Fibroblast of pulmonary artery (primary cell): ENCODE measurements around the gene CCL4L2.
"Not testable (repeated sequence)": the region's sequence is repeated elsewhere in the genome, so short reads cannot be mapped to it uniquely, and the experiment has no call there.

Source experiments
- DNase-seq: peaks from one replicate; pipeline ENCODE4 v3.0.0-alpha.2; 2010; ENCODE audit warnings: low read depth
- H3K4me3 ChIP-seq: replicated peaks from 2 replicates; pipeline ENCODE4 v1.5.1; 2011; ENCODE audit warnings: low read depth, mild to moderate bottlenecking, control low read depth, low read length, moderate library complexity
- CTCF ChIP-seq: IDR thresholded peaks from 2 replicates; pipeline ENCODE4 v1.5.1; 2011; ENCODE audit warnings: mild to moderate bottlenecking, control low read depth, low read length, inconsistent platforms; ENCODE audit errors: missing control alignments

CCL4L2 gene

DNA sequence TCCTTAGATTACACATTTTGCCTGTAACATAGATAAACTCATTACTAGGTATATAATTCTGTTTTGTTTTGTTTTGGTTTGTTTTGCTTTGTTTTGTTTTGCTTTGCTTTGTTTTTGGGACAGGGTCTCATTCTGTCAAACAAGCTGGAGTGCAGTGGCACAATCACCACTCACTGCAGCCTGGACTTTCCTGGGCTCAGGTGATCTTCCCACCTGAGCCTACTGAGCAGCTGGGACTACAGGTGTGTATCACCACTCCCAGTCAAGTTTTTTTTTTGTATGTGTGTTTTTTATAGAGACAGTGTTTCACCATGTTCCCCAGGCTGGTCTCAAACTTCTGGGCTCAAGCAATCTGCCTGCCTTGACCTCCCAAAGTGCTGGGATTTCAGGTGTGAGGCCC, 1.3 kb upstream of the CCL4L2 start:
- no peak for TF ChIP-seq CTCF
- DNase-seq: no peak
- H3K4me3 ChIP-seq: no peak overlapping the region

DNA sequence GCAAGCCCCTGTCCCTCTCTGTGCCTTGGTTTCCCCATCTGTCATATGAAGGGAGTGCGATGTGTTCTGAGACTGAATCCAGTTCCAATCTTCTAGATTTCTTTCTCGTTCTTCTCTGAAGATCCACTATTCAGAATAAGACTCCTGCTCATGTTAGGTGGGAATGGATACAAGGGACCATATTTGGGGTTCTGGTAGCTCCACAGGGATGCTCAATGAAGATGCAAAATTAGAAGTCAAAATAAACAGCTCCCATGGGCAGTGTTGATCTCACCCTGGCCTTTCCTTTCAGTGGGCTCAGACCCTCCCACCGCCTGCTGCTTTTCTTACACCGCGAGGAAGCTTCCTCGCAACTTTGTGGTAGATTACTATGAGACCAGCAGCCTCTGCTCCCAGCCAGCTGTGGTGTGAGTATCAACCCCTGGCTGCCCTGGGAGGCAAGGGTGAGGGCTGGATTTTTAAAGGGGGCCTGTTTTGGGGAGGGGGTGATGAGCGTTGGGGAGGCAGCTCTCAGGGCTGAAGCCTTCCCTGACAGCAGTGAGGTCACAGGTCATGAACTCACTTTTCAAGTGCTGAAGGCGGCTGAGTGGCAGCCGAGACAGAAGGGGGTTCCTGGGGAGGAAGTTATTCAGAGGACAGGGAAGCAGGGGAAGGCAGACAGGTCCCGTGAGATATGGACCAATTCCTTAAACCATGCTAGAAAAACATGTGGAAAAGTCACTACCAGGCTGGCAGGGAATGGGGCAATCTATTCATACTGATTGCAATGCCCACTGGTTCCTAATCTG, 815 bp downstream of the CCL4L2 start:
- H3K4me3 ChIP-seq: not testable (repeated sequence)

DNA sequence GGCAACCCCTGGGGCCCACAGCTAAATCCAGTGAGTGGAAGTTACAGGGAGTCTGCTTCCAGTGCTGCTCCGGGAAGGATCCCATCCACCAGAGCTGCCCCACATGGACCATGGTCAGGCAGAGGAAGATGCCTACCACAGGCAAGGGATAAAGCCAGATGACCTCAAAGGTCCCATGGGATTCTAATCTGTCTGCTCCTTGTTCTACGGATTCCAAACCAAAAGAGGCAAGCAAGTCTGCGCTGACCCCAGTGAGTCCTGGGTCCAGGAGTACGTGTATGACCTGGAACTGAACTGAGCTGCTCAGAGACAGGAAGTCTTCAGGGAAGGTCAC, 1.4 kb downstream of the CCL4L2 start:
- no peak for DNase-seq
- H3K4me3 ChIP-seq: no peak overlapping the region
- TF ChIP-seq CTCF: no peak

More for the DNA sequence above, 815 bp downstream of the CCL4L2 start:
- DNase-seq: not testable (repeated sequence)

DNA sequence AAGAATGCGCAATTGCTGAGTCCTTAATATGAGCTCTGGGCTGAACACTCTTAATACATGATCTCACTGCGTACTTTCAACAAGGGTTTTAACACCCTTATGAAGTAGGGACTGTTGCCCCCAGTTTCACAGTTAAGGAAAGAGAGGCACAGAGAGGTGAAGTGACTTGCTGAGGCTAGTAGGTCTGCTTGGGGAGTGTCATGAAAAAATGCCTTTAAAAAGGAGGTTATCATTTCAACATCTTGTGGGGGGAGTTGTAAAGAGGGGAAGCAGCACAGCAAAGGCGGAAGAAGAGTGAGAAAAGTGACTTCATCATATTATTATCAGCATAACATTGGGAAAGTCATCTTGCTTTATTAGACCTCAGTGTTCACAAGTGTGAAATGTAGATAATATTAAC, 2.1 kb downstream of the CCL4L2 start:
- no peak overlapping the region for H3K4me3 ChIP-seq
- TF ChIP-seq CTCF: no peak
- DNase-seq: no peak

- no peak for TF ChIP-seq CTCF
- no peak overlapping the region for H3K4me3 ChIP-seq
- no peak for DNase-seq
Observed at GRCh38 chr17:36213695-36214094, 2.8 kb downstream of the CCL4L2 start.

GRCh38 chr17:36214918-36215317, 4.1 kb downstream of the CCL4L2 start:
- DNase-seq: no peak
- no peak for TF ChIP-seq CTCF

GRCh38 chr17:36215406-36216308, 4.8 kb downstream of the CCL4L2 start:
- H3K4me3 ChIP-seq, DNase-seq: not testable (repeated sequence)

More at GRCh38 chr17:36214918-36215317, 4.1 kb downstream of the CCL4L2 start:
- H3K4me3 ChIP-seq: no peak overlapping the region

DNA sequence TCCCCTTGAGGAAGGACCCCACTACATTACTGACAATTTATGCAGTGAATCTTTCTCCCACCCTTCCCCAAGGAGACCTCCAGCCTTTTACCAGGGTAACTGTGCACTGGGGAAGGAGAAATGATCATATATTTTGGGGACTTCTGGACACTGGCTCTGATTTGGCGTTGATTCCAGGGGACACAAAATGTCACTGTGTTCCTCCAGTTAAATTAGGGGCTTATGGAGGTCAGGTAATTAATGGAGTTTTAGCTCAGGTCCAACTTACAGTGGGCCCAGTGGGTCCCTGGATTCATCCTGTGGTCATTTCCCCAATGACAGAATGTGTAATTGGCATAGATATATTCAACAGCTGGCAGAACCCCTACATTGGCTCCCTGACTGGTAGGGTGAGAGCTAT, 8.7 kb downstream of the CCL4L2 start:
- H3K4me3 ChIP-seq: not testable (repeated sequence)

DNA sequence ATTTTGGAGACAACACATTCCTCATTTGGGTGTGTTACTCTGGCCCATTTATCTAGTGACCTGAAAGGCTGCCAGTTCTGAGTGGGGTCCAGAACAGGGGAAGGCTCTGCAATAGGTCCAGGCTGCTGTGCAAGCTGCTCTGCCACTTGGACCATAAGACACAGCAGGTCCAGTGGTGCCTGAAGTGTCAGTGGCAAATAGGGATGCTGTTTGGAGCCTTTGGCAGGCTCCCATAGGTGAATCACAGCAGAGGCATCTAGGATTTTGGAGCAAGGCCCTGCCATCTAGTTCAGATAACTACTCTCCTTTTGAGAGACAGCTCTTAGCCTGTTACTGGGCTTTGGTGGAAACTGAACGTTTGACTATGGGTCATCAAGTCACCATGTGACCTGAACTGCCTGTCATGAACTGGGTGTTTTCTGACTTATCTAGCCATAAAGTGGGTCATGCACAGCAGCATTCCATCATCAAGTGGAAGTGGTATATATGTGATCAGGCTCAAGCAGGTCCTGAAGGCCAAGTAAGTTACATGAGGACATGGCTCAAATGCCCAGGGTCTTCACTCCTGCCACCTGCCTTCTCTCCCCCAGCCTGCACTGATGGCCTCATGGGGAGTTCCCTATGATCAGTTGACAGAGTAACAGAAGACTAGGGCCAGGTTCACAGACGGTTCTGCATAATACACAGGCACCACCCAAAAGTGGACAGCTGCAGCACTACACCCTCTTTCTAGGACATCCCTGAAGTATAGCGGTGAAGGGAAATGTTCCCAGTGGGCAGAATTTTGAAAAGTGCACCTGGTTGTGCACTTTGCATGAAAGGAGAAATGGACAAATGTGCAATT, 10.1 kb downstream of the CCL4L2 start:
- not testable (repeated sequence) for DNase-seq, H3K4me3 ChIP-seq

More for the DNA sequence above, 8.7 kb downstream of the CCL4L2 start:
- not testable (repeated sequence) for DNase-seq

DNA sequence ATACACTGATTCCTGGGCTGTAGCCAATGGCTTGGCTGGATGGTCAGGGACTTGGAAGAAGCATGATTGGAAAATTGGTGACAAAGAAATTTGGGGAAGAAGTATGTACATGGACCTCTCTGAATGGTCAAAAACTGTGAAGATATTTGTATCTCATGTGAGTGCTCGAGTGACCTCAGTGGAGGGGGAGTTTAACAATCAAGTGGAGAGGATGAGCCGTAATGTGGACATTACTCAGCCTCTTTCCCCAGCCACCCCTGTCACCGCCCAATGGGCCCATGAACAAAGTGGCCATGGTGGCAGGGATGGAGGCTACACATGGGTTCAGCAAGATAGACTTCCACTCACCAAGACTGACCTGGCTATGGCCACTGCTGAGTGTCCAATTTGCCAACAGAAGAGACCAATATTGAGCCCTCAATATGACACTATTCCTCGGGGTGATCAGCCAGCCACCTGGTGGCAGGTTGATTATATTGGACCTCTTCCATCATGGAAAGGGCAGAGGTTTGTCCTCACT, 10.8 kb downstream of the CCL4L2 start:
- H3K4me3 ChIP-seq, DNase-seq: not testable (repeated sequence)

DNA sequence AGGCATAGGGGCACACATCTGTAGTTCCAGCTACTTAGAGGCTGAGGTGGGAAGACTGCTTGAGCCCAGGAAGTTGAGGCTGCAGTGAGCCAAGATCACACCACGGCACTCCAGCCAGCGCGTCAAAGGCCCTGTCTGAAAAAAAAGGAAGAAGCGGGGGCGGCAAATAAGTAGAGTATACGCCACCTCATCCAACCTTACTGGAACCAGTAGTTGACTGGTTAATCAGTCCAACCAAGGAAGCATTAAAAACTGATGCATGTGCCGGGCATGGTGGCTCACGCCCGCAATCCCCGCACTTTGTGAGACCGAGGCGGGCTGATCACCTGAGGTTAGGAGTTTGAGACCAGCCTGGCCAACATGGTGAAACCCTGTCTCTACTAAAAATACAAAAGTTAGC, 12.1 kb downstream of the CCL4L2 start:
- DNase-seq, H3K4me3 ChIP-seq: not testable (repeated sequence)
